Peyer's patch (tissue), 4 donors: ENCODE measurements around the gene STYXL1.
"Not testable (repeated sequence)": the region's sequence is repeated elsewhere in the genome, so short reads cannot be mapped to it uniquely, and the experiment has no call there.

Source experiments
- POLR2A ChIP-seq, 2 donors: fragments of 450-650 bp; IDR thresholded peaks; one replicate each; pipeline ENCODE4 v1.5.1; 2017; ENCODE audit warnings: antibody characterized with exemption in 2 of 2, mild to moderate bottlenecking in 2 of 2, moderate library complexity in 2 of 2
- TF ChIP-seq, protein P1 (sequence below), 6 experiments: fragments of 450-650 bp in 4 of 6; fragments of 200-600 bp in 2 of 6; sonication (generic) in 1 of 6; IDR thresholded peaks; one replicate each; pipeline ENCODE4 v1.5.1; 2017 to 2019; ENCODE audit warnings: antibody characterized with exemption in 6 of 6, mild to moderate bottlenecking in 3 of 6, moderate library complexity in 1 of 6

DNA sequence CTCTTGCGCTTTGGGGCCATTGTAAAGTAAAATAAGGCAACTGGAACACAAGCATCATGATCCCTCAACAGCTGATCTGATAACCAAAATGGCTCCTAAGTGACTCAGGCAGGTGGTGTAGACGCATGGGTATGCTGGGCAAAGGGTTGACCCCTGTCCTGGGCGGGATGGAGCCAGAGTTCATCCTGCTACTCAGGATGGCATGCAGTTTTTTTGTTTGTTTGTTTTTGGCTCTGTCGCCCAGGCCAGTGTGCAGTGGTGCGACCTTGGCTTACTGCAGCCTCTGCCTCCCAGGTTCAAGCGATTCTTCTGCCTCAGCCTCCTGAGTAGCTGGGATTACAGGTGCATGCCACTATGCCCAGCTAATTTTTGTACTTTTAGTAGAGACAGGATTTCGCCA, 10.9 kb upstream of the STYXL1 start:
- TF ChIP-seq, protein P1, sequence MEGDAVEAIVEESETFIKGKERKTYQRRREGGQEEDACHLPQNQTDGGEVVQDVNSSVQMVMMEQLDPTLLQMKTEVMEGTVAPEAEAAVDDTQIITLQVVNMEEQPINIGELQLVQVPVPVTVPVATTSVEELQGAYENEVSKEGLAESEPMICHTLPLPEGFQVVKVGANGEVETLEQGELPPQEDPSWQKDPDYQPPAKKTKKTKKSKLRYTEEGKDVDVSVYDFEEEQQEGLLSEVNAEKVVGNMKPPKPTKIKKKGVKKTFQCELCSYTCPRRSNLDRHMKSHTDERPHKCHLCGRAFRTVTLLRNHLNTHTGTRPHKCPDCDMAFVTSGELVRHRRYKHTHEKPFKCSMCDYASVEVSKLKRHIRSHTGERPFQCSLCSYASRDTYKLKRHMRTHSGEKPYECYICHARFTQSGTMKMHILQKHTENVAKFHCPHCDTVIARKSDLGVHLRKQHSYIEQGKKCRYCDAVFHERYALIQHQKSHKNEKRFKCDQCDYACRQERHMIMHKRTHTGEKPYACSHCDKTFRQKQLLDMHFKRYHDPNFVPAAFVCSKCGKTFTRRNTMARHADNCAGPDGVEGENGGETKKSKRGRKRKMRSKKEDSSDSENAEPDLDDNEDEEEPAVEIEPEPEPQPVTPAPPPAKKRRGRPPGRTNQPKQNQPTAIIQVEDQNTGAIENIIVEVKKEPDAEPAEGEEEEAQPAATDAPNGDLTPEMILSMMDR (IDR thresholded peaks at IDR 0.05): not testable (repeated sequence)
- not testable (repeated sequence) for TF ChIP-seq POLR2A (IDR thresholded peaks at IDR 0.05)
